HG03575 (cell line): ENCODE measurements around the gene TMEM98.
"Not testable (repeated sequence)": the region's sequence is repeated elsewhere in the genome, so short reads cannot be mapped to it uniquely, and the experiment has no call there.

Experiments
- ATAC-seq: cut with Tn5 transposase; IDR thresholded peaks from one replicate; pipeline ENCODE4 v1.9.1; 2021; ENCODE audit not compliant: unreplicated experiment, insufficient number of reproducible peaks, low FRiP score; ENCODE audit errors: extremely low read depth

Gene TMEM98

GRCh38 chr17:32936186-32936893 lies 8.4 kb downstream of the TMEM98 start:
- no peak for ATAC-seq

GRCh38 chr17:32936894-32937500 lies 9.0 kb downstream of the TMEM98 start:
- ATAC-seq: no peak

GRCh38 chr17:32940706-32941390 lies 12.9 kb downstream of the TMEM98 start:
- no peak for ATAC-seq

DNA sequence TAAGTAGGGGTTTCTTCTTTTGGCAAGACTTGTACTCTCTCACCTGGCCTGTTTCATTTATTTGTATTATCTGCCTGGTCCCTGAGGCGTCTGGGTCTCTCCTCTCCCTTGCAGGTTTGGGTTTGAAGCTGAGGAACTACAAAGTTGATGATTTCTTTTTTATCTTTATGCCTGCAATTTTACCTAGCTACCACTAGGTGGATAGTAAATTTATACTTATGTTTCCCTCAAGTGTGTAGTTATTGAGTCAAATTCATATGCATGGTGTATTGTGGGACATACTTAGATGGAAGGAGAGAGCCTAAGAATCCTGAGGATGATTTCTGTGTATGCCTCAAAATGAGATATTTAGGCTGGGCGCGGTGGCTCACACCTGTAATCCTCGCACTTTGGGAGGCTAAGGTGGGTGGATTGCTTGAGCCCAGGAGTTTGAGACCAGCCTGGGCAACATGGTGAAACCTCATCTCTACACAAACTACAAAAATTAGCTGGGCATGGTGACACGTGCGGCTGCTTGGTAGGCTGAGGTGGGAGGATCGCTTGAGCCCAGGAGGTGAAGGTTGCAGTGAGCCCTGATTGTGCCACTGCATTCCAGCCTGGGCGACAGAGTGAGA lies 13.6 kb downstream of the TMEM98 start:
- no peak for ATAC-seq

GRCh38 chr17:32943206-32943605 lies 15.3 kb downstream of the TMEM98 start:
- ATAC-seq: no peak

DNA sequence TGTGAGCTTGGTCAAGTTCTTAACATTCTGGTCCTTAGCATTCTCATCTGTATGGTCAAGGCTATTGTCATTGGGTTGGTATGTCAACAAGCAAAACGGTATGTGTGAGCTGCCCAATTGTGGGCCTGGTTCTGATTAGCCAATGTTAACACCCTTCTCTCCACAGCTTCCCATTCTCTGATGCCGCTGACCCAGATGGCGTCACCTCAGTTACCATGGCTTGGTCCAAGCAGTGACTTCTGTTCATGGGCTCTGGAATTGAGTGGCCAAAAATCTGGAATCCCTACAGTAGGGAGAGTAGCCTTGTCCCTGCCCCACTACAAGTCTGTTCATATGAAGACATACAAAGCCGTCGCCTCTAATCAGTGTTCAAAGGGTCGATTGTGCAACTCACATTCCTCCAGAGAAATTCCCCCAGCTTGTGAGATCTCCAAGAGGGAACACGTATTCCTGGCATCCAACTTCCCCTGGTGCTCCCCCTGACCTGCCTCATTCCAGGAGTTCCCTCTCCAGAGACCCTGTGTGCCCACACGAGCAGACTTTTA lies 15.8 kb downstream of the TMEM98 start:
- no peak for ATAC-seq

DNA sequence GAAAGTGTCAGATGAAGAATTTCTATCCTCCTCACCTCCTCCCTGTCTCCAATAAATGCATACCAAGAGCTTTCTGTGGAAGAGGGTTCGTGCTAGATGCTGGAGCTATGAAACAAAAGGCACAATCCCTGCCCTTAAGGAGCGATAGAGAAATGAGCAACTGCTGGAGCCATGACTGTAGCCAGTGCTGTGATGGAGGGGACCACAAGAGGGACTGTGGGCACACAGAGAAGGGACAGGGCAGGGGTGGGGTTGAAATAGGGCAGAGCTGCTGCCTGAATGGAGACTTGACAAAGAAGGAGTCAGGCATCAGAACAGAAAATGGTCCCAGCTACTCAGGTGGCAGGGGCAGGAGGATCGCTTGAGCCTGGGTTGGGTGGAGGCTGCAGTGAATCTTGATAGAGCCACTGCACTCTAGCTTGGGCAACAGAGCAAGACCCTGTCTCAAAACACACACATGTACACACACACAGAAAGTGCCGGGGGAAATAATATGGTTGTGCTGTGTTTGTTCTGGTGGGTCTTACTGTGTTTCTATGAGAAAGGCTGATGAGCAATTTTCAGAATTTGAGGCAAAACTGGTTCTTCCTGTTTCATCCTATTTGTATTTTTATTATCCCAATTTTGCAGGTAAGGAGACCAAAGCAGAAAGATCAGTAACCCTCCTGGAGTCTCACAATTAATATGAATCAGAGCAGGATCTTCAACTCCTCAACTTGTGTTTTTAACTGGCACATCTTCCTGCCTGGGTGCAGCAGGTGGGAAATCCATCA lies 16.5 kb downstream of the TMEM98 start:
- ATAC-seq: no peak

DNA sequence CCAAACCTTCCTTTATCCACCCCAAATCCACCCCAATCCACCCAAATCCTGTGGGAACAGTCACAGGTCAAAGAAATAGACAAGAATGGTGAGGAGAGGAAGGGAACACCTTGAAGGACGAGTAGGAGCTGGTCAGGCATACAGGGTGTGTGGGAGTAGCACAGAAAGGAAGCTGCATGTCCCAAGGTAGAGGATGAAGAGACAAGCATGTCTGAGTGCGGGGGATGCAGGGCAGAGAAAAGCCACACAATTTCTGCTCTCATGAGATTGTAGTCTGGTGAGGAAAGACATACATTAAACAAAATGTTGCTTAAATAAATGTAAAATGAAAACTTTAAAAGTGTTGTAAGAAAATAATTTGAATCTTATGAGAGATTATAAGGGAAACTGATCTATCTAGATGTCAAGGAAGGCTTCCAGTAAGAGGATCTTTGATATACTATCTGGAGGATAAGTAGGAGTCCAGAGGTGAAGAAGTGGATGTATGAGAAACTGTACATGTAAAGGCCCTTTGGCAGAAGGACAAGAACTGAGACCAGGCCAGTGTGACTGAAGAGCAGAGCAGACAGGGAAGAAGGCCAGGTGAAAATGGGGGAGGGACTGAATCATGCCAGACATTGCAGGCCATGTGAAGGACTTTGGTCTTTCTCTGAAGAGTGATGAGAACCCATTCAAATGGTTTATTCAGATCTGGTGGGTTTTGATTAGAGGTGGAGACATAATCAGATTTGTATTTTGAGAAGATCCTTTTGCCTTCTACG lies 18.6 kb downstream of the TMEM98 start:
- ATAC-seq: no peak

GRCh38 chr17:32947736-32948135 lies 19.8 kb downstream of the TMEM98 start:
- ATAC-seq: no peak

DNA sequence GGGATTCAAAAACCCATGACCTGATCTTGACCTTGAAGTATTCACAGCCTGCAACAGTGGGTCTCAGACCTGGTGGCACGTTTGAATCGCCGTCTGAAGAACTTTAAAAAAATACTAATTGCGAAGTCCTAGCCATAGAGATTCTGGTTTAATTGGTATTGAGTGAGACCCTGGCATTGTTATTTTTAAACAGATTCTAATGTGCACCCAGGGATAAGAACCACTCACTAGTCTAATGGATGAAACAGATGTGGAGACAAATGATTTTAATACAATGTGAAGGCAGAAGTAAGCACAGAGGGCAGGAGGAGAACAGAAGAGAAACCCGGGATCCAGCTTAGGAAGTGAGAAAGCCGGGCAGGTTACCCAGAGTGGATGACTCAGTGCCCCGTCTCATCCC lies 21.2 kb downstream of the TMEM98 start:
- ATAC-seq: no peak

DNA sequence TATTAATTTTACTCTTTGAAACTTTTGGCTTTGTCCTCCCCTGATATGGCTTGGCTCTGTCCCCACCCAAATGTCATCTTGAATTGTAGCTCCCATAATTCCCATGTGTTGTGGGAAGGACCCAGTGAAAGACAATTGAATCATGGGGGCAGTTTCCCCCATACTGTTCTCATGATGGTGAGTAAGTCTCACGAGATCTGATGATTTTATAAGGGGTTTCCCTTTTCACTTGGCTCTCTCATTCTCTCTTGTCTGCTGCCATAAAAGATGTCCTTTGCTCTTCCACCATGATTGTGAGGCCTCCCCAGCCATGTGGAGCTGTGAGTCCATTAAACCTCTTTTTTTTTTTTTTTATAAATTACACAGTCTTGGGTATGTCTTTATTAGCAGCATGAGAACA lies 24.5 kb downstream of the TMEM98 start:
- ATAC-seq: not testable (repeated sequence)

- ATAC-seq: no peak
These were observed 25.1 kb downstream of the TMEM98 start for GRCh38 chr17:32953045-32953444.

- no peak for ATAC-seq
These were observed 25.9 kb downstream of the TMEM98 start for GRCh38 chr17:32953857-32954256.

DNA sequence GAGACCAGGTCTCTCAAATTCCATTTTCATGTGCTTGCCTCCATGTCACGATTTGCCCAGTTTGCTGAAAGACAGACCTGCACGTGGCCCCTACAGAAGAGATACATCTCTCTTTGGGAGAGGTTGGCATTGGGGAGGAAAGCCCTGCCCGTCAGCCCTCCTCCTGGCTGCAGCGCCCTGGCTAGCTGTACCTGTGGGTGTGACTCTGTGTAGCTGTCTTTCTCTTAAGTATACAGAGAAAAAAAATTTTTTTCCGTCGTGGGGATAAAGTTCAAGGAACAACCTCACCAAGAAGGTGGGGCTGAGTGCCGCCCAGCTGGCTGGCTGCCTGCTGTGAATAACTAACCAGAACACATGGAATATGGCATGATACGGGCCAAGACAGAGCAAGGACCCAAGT lies 26.5 kb downstream of the TMEM98 start:
- no peak for ATAC-seq

DNA sequence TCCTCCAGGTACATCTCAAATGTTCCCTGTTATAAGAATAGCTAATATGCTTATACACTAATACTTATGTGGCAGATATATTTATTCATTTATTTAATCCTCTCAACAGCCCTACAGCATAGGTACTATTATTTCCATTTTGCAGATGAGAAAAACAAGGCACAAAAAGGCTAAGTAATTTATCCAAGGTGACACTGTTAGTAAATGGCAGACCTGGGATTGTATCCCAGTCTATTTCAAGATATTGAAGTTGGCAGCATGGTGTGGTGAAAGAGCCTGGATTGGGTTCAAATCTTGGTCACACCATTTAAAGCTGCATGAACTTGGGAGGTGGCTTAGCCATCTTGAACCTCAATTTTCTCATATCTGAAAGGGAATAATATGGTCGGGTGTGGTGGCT lies 27.2 kb downstream of the TMEM98 start:
- no peak for ATAC-seq

DNA sequence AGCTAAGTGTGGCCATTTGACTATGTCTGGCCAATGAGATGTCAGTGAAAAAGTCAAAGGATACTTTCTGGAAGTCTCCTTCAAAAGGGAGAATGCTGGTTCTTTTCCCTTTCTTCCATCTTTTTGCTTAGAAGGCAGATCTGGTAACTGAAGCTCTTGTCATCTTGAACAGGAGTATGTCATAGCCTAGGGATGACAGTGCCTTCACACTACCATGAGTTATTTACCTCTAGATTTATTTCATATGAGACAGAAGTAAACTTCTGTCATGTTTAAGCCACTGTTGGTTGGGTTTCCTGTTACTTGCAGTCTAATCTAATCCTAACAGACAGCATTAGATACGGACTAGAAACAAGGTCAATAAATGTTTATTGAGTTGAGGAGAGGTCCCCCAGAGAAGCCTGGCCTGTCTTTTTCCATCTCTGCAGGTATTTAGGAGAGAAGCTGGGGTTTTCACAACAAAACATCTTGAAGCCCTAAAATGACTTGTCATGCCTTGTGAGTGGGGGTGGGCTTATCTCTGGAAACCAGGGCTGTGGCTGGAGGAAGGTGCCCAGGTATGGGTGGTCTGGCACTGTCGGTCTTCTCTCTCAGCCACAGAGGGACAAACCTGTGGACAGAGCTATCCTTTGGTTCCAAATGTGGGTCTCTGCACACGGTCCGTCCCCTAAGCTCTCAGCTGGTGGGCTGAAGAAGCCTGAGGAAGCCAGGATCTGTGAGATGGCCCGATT lies 28.5 kb downstream of the TMEM98 start:
- ATAC-seq: no peak

- ATAC-seq: no peak
These were observed 30.5 kb downstream of the TMEM98 start for GRCh38 chr17:32958418-32958817.

DNA sequence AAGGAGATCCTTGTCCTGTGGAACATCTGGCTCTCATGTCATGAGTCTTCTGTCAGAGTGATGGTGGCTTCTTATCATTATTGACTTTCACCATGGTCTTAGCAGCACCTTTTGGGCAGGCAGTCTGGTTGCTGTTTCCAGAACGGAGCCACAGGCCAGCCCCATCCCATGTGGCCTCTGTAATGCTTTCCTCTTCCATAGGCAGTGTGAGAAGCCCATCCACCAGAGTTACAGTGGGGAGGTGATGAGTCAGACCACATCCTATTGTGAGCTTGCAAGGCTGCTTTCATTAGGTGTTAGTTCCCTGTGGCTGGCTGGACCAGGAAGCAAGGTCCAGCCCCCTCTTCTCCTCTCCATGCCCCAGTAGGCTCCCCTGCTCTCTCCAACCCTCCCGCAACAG lies 32.9 kb downstream of the TMEM98 start:
- no peak for ATAC-seq
